Measurements from ENCODE around the gene DZANK1.
"Not testable (repeated sequence)": the region's sequence is repeated elsewhere in the genome, so short reads cannot be mapped to it uniquely, and the experiment has no call there.

Gene DZANK1

GRCh38 chr20:18403269-18403668, 63.6 kb downstream of the DZANK1 start:
- no peak overlapping the region for H3K4me3 ChIP-seq (ENCODE audit: low read length)
- DNase-seq (ENCODE audit: low read depth) = no peak

GRCh38 chr20:18401305-18401704, 65.5 kb downstream of the DZANK1 start:
- peaks cover 34% of the 10 kb centered on the region for H3K4me1 ChIP-seq (ENCODE audit: control insufficient read depth, insufficient read depth, low read length)

More at GRCh38 chr20:18403269-18403668, 63.6 kb downstream of the DZANK1 start:
- Histone ChIP-seq H3K4me1 (ENCODE audit: control insufficient read depth, insufficient read depth, low read length) (peaks cover 16% of the 10 kb centered on the region), H3K27me3 (replicated peaks; ENCODE audit: control insufficient read depth, insufficient read depth, low read length) (no peaks in the 10 kb centered on the region), H3K9me3 (ENCODE audit: control insufficient read depth, low read length) (peaks cover 13% of the 10 kb centered on the region), H3K9ac (ENCODE audit: low read length) (peak overlapping the region; percentile 34), H3K36me3 (ENCODE audit: control insufficient read depth, insufficient read depth, low read length, severe bottlenecking) (no peaks in the 10 kb centered on the region)

GRCh38 chr20:18400460-18400859, 66.4 kb downstream of the DZANK1 start:
- Histone ChIP-seq H3K9ac (ENCODE audit: low read length) (no peak overlapping the region), H3K36me3 (ENCODE audit: control insufficient read depth, insufficient read depth, low read length, severe bottlenecking) (no peaks in the 10 kb centered on the region), H3K27me3 (replicated peaks; ENCODE audit: control insufficient read depth, insufficient read depth, low read length) (no peaks in the 10 kb centered on the region), H3K4me1 (ENCODE audit: control insufficient read depth, insufficient read depth, low read length) (peaks cover 42% of the 10 kb centered on the region), H3K9me3 (ENCODE audit: control insufficient read depth, low read length) (peaks cover 13% of the 10 kb centered on the region), H3K4me3 (ENCODE audit: low read length) (no peak overlapping the region)
- DNase-seq (ENCODE audit: low read depth) = no peak

More at GRCh38 chr20:18401305-18401704, 65.5 kb downstream of the DZANK1 start:
- H3K27me3 ChIP-seq (replicated peaks; ENCODE audit: control insufficient read depth, insufficient read depth, low read length) = no peaks in the 10 kb centered on the region
- no peak overlapping the region for H3K9ac ChIP-seq (ENCODE audit: low read length)
- H3K36me3 ChIP-seq (ENCODE audit: control insufficient read depth, insufficient read depth, low read length, severe bottlenecking) = no peaks in the 10 kb centered on the region
- DNase-seq (ENCODE audit: low read depth) = no peak
- peaks cover 13% of the 10 kb centered on the region for H3K9me3 ChIP-seq (ENCODE audit: control insufficient read depth, low read length)
- H3K4me3 ChIP-seq (ENCODE audit: low read length) = no peak overlapping the region

GRCh38 chr20:18398713-18399112, 68.1 kb downstream of the DZANK1 start:
- not testable (repeated sequence) for H3K9ac ChIP-seq (ENCODE audit: low read length); H3K36me3 ChIP-seq (ENCODE audit: control insufficient read depth, insufficient read depth, low read length, severe bottlenecking); H3K4me3 ChIP-seq (ENCODE audit: low read length); DNase-seq (ENCODE audit: low read depth); H3K27me3 ChIP-seq (replicated peaks; ENCODE audit: control insufficient read depth, insufficient read depth, low read length)
- Histone ChIP-seq H3K4me1 (ENCODE audit: control insufficient read depth, insufficient read depth, low read length) (peaks cover 45% of the 10 kb centered on the region), H3K9me3 (ENCODE audit: control insufficient read depth, low read length) (peaks cover 13% of the 10 kb centered on the region)

GRCh38 chr20:18397030-18397429, 69.8 kb downstream of the DZANK1 start:
- DNase-seq (ENCODE audit: low read depth) = no peak
- peaks cover 45% of the 10 kb centered on the region for H3K4me1 ChIP-seq (ENCODE audit: control insufficient read depth, insufficient read depth, low read length)
- H3K9me3 ChIP-seq (ENCODE audit: control insufficient read depth, low read length) = peaks cover 13% of the 10 kb centered on the region
- H3K4me3 ChIP-seq (ENCODE audit: low read length) = peak overlapping the region; percentile 44
- H3K9ac ChIP-seq (ENCODE audit: low read length) = peak overlapping the region; percentile 57
- H3K36me3 ChIP-seq (ENCODE audit: control insufficient read depth, insufficient read depth, low read length, severe bottlenecking) = no peaks in the 10 kb centered on the region
- H3K27me3 ChIP-seq (replicated peaks; ENCODE audit: control insufficient read depth, insufficient read depth, low read length) = no peaks in the 10 kb centered on the region

- Histone ChIP-seq H3K4me3 (ENCODE audit: low read length) (no peak overlapping the region), H3K4me1 (ENCODE audit: control insufficient read depth, insufficient read depth, low read length) (peaks cover 45% of the 10 kb centered on the region), H3K27me3 (replicated peaks; ENCODE audit: control insufficient read depth, insufficient read depth, low read length) (no peaks in the 10 kb centered on the region), H3K9me3 (ENCODE audit: control insufficient read depth, low read length) (peaks cover 2% of the 10 kb centered on the region), H3K9ac (ENCODE audit: low read length) (no peak overlapping the region), H3K36me3 (ENCODE audit: control insufficient read depth, insufficient read depth, low read length, severe bottlenecking) (no peaks in the 10 kb centered on the region)
- no peak for DNase-seq (ENCODE audit: low read depth)
Measured at GRCh38 chr20:18395544-18395943, 71.3 kb downstream of the DZANK1 start.

- no peaks in the 10 kb centered on the region for H3K36me3 ChIP-seq (ENCODE audit: control insufficient read depth, insufficient read depth, low read length, severe bottlenecking)
- no peak overlapping the region for H3K9ac ChIP-seq (ENCODE audit: low read length)
- DNase-seq (ENCODE audit: low read depth) = no peak
- H3K27me3 ChIP-seq (replicated peaks; ENCODE audit: control insufficient read depth, insufficient read depth, low read length) = no peaks in the 10 kb centered on the region
- H3K4me3 ChIP-seq (ENCODE audit: low read length) = no peak overlapping the region
- H3K4me1 ChIP-seq (ENCODE audit: control insufficient read depth, insufficient read depth, low read length) = peaks cover 45% of the 10 kb centered on the region
- no peaks in the 10 kb centered on the region for H3K9me3 ChIP-seq (ENCODE audit: control insufficient read depth, low read length)
Measured at GRCh38 chr20:18394363-18394762, 72.5 kb downstream of the DZANK1 start.

GRCh38 chr20:18391686-18392085, 75.1 kb downstream of the DZANK1 start:
- no peaks in the 10 kb centered on the region for H3K27me3 ChIP-seq (replicated peaks; ENCODE audit: control insufficient read depth, insufficient read depth, low read length)
- no peak for DNase-seq (ENCODE audit: low read depth)
- no peak overlapping the region for H3K4me3 ChIP-seq (ENCODE audit: low read length)
- H3K36me3 ChIP-seq (ENCODE audit: control insufficient read depth, insufficient read depth, low read length, severe bottlenecking) = no peaks in the 10 kb centered on the region
- no peaks in the 10 kb centered on the region for H3K9me3 ChIP-seq (ENCODE audit: control insufficient read depth, low read length)
- H3K4me1 ChIP-seq (ENCODE audit: control insufficient read depth, insufficient read depth, low read length) = peaks cover 29% of the 10 kb centered on the region
- H3K9ac ChIP-seq (ENCODE audit: low read length) = no peak overlapping the region

- no peak for DNase-seq (ENCODE audit: low read depth)
- Histone ChIP-seq H3K4me3 (ENCODE audit: low read length) (no peak overlapping the region), H3K27me3 (replicated peaks; ENCODE audit: control insufficient read depth, insufficient read depth, low read length) (no peaks in the 10 kb centered on the region), H3K9me3 (ENCODE audit: control insufficient read depth, low read length) (no peaks in the 10 kb centered on the region), H3K36me3 (ENCODE audit: control insufficient read depth, insufficient read depth, low read length, severe bottlenecking) (no peaks in the 10 kb centered on the region), H3K9ac (ENCODE audit: low read length) (no peak overlapping the region), H3K4me1 (ENCODE audit: control insufficient read depth, insufficient read depth, low read length) (peaks cover 14% of the 10 kb centered on the region)
Measured at GRCh38 chr20:18390201-18390600, 76.6 kb downstream of the DZANK1 start.

GRCh38 chr20:18388860-18389259, 78.0 kb downstream of the DZANK1 start:
- Histone ChIP-seq H3K27me3 (replicated peaks; ENCODE audit: control insufficient read depth, insufficient read depth, low read length) (no peaks in the 10 kb centered on the region), H3K9ac (ENCODE audit: low read length) (no peak overlapping the region), H3K4me3 (ENCODE audit: low read length) (no peak overlapping the region), H3K9me3 (ENCODE audit: control insufficient read depth, low read length) (no peaks in the 10 kb centered on the region), H3K36me3 (ENCODE audit: control insufficient read depth, insufficient read depth, low read length, severe bottlenecking) (no peaks in the 10 kb centered on the region), H3K4me1 (ENCODE audit: control insufficient read depth, insufficient read depth, low read length) (peaks cover 5% of the 10 kb centered on the region)
- DNase-seq (ENCODE audit: low read depth) = peak; percentile 32

- no peak overlapping the region for H3K9ac ChIP-seq (ENCODE audit: low read length)
- no peaks in the 10 kb centered on the region for H3K36me3 ChIP-seq (ENCODE audit: control insufficient read depth, insufficient read depth, low read length, severe bottlenecking)
- DNase-seq (ENCODE audit: low read depth) = no peak
- H3K4me1 ChIP-seq (ENCODE audit: control insufficient read depth, insufficient read depth, low read length) = no peaks in the 10 kb centered on the region
- H3K9me3 ChIP-seq (ENCODE audit: control insufficient read depth, low read length) = no peaks in the 10 kb centered on the region
- no peak overlapping the region for H3K4me3 ChIP-seq (ENCODE audit: low read length)
- no peaks in the 10 kb centered on the region for H3K27me3 ChIP-seq (replicated peaks; ENCODE audit: control insufficient read depth, insufficient read depth, low read length)
Measured at GRCh38 chr20:18380908-18381529, 85.8 kb downstream of the DZANK1 start.
